Measurements from ENCODE around the gene PHF20.

- TF ChIP-seq REST (IDR thresholded peaks at IDR 0.05; ENCODE audit: insufficient replicate concordance, low read depth) (no peak), CTCF (IDR thresholded peaks at IDR 0.05; ENCODE audit: insufficient read depth, low read length) (no peak), POLR2AphosphoS5 (IDR thresholded peaks at IDR 0.05; ENCODE audit: low read depth) (no peak), GABPA (IDR thresholded peaks at IDR 0.05; ENCODE audit: low read depth) (no peak)
Observed at GRCh38 chr20:35929301-35929700, 157.5 kb downstream of the PHF20 start.

Data from HL-60 (cell line).